Neuronal stem cell (in vitro differentiated cells): ENCODE data around the gene PDXDC1.
"Not testable (repeated sequence)": the region's sequence is repeated elsewhere in the genome, so short reads cannot be mapped to it uniquely, and the experiment has no call there.

Source experiments
- DNase-seq: peaks from one replicate; pipeline ENCODE4 v3.0.0-alpha.2; 2013; ENCODE audit warnings: low spot score
- H2AFZ ChIP-seq: one replicate; pipeline ENCODE4 v1.6.1; 2013; ENCODE audit warnings: mild to moderate bottlenecking, low read length, inconsistent platforms
- H2AK5ac ChIP-seq: 2 replicates; pipeline ENCODE4 v1.6.1; 2013; ENCODE audit warnings: low read depth, mild to moderate bottlenecking, inconsistent platforms, low read length, moderate library complexity, mixed read lengths
- H2BK120ac ChIP-seq: 2 replicates; pipeline ENCODE4 v1.6.1; 2013; ENCODE audit warnings: low read depth, mild to moderate bottlenecking, inconsistent platforms, low read length, moderate library complexity, mixed read lengths
- H2BK12ac ChIP-seq: one replicate; pipeline ENCODE4 v1.6.1; 2013; ENCODE audit warnings: low read length, inconsistent platforms
- H2BK15ac ChIP-seq: 2 replicates; pipeline ENCODE4 v1.6.1; 2013; ENCODE audit warnings: mild to moderate bottlenecking, low read length, inconsistent platforms, mixed read lengths
- H2BK5ac ChIP-seq: one replicate; pipeline ENCODE4 v1.6.1; 2013; ENCODE audit warnings: inconsistent platforms, mild to moderate bottlenecking, low read length, moderate library complexity
- H3K14ac ChIP-seq: one replicate; pipeline ENCODE4 v1.6.1; 2013; ENCODE audit warnings: low read length, inconsistent platforms
- H3K18ac ChIP-seq: 2 replicates; pipeline ENCODE4 v1.6.1; 2013; ENCODE audit warnings: low read length, inconsistent platforms
- H3K23ac ChIP-seq: 2 replicates; pipeline ENCODE4 v1.6.1; 2013; ENCODE audit warnings: low read depth, mild to moderate bottlenecking, mixed read lengths, low read length, inconsistent platforms; ENCODE audit not compliant: poor library complexity
- H3K27ac ChIP-seq: replicated peaks from 3 replicates; pipeline ENCODE4 v1.5.1; 2013; ENCODE audit warnings: low read length, inconsistent platforms
- H3K27me3 ChIP-seq, 3 experiments: 2 replicates each; pipeline ENCODE4 v1.6.1; 2013; ENCODE audit warnings: low read length in 3 of 3, mild to moderate bottlenecking in 2 of 3, inconsistent platforms in 1 of 3, low read depth in 1 of 3, mixed read lengths in 1 of 3, moderate library complexity in 1 of 3; ENCODE audit not compliant: control insufficient read depth in 3 of 3, insufficient read depth in 3 of 3
- H3K36me3 ChIP-seq, 2 donors: replicated peaks in 1 of 2; 2 replicates each; pipeline ENCODE4 v1.6.1; 2013; ENCODE audit warnings: low read length in 2 of 2; ENCODE audit not compliant: control insufficient read depth in 2 of 2, insufficient read depth in 2 of 2
- H3K4ac ChIP-seq: 2 replicates; pipeline ENCODE4 v1.6.1; 2013; ENCODE audit warnings: inconsistent platforms, mild to moderate bottlenecking, low read length, moderate library complexity
- H3K4me1 ChIP-seq, 2 donors: 1 replicate in 1 of 2; 2 replicates in 1 of 2; pipeline ENCODE4 v1.6.1; 2013; ENCODE audit warnings: low read length in 2 of 2, low read depth in 1 of 2; ENCODE audit not compliant: control insufficient read depth in 2 of 2, insufficient read depth in 1 of 2
- H3K4me2 ChIP-seq: one replicate; pipeline ENCODE4 v1.6.1; 2013; ENCODE audit warnings: mild to moderate bottlenecking, low read length, inconsistent platforms; ENCODE audit not compliant: insufficient read depth, poor library complexity, severe bottlenecking
- H3K4me3 ChIP-seq, 2 donors: 2 replicates each; pipeline ENCODE4 v1.5.1; 2013; ENCODE audit warnings: low read length in 2 of 2, mild to moderate bottlenecking in 2 of 2, inconsistent platforms in 1 of 2, moderate library complexity in 1 of 2
- H3K79me1 ChIP-seq: one replicate; pipeline ENCODE4 v1.6.1; 2013; ENCODE audit warnings: low read depth, mild to moderate bottlenecking, inconsistent platforms, low read length, moderate library complexity
- H3K9ac ChIP-seq: one replicate; pipeline ENCODE4 v1.6.1; 2013; ENCODE audit warnings: mild to moderate bottlenecking, low read depth, low read length, inconsistent platforms; ENCODE audit not compliant: poor library complexity
- H3K9me3 ChIP-seq, 2 donors: replicated peaks in 1 of 2; 2 replicates each; pipeline versions ENCODE3 to v1.6.1; 2013; ENCODE audit warnings: low read length in 2 of 2, mild to moderate bottlenecking in 2 of 2, inconsistent platforms in 1 of 2, low read depth in 1 of 2, mixed read lengths in 1 of 2, moderate library complexity in 1 of 2; ENCODE audit not compliant: control insufficient read depth in 2 of 2, insufficient read depth in 1 of 2
- H4K8ac ChIP-seq: one replicate; pipeline ENCODE4 v1.6.1; 2013; ENCODE audit warnings: low read depth, mild to moderate bottlenecking, inconsistent platforms, low read length, moderate library complexity
- H4K91ac ChIP-seq: one replicate; pipeline ENCODE4 v1.6.1; 2013; ENCODE audit warnings: low read length, low read depth, mild to moderate bottlenecking, inconsistent platforms; ENCODE audit not compliant: poor library complexity
- WGBS, 2 donors: extraction: QIAGEN DNeasy Blood & Tissue Kit; methylation state at CpG; one replicate each; pipeline ENCODE4 v1.1.7; 2013; ENCODE audit warnings: missing lambda C conversion rate in 2 of 2, mixed read lengths in 1 of 2; ENCODE audit not compliant: insufficient read length in 2 of 2, insufficient replicate concordance in 1 of 2; ENCODE audit errors: extremely low coverage in 2 of 2; 5-methylcytosine and 5-hydroxymethylcytosine counted together

PDXDC1 gene

GRCh38 chr16:15071916-15072769 is 97.3 kb downstream of the PDXDC1 start:
- H3K4ac ChIP-seq, H4K8ac ChIP-seq, H3K4me1 ChIP-seq, H2BK12ac ChIP-seq, H3K9me3 ChIP-seq, H2AFZ ChIP-seq, H3K4me2 ChIP-seq, H2AK5ac ChIP-seq, H2BK5ac ChIP-seq, H3K9ac ChIP-seq, H2BK120ac ChIP-seq, H3K27me3 ChIP-seq, H3K79me1 ChIP-seq, DNase-seq, H3K14ac ChIP-seq, H4K91ac ChIP-seq, H3K18ac ChIP-seq, H3K4me3 ChIP-seq, H2BK15ac ChIP-seq, H3K23ac ChIP-seq, H3K27ac ChIP-seq: not testable (repeated sequence)
- no CpG with 5 or more reads among the region's 16 CpGs for WGBS, 2 donors
- H3K36me3 ChIP-seq: peaks cover 14 to 72% of the 10 kb centered on the region in 2 donors

DNA sequence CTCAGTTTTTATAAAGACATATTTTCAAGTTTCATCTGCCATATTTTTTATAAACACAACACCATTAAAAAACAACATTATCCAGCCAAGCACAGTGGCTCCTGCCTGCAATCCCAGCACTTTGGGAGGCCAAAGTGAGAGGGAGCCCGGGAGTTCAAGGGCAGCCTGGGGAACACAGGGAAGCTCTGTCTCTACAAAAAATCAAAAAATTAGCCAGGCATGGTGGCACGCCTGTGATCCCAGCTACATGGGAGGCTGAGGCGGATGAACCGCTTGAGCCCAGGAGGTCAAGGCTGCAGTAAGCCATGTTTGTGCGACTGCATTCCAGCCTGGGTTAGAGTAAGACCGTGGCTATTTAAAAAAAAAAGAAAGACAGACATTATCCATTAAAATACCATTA is 98.3 kb downstream of the PDXDC1 start:
- Histone ChIP-seq H3K27ac (no peak overlapping the region), H3K4me1 (no peaks in the 10 kb centered on the region), H3K18ac (no peak overlapping the region), H3K9me3 (no peaks in the 10 kb centered on the region), H3K9ac (no peak overlapping the region), H2AFZ (no peak overlapping the region), H2AK5ac (no peak overlapping the region), H3K4me2 (no peak overlapping the region), H4K8ac (no peak overlapping the region), H2BK12ac (no peak overlapping the region), H3K79me1 (no peaks in the 10 kb centered on the region), H3K23ac (no peak overlapping the region), H4K91ac (no peak overlapping the region), H2BK120ac (no peak overlapping the region), H3K14ac (no peak overlapping the region), H3K27me3 (no peaks in the 10 kb centered on the region), H3K4me3 (no peak overlapping the region), H3K4ac (no peak overlapping the region), H2BK5ac (no peak overlapping the region), H3K36me3 (peaks cover 14 to 74% of the 10 kb centered on the region in 2 donors), H2BK15ac (no peak overlapping the region)
- no peak for DNase-seq
- WGBS, 2 donors: no CpG with 5 or more reads among the region's 6 CpGs

DNA sequence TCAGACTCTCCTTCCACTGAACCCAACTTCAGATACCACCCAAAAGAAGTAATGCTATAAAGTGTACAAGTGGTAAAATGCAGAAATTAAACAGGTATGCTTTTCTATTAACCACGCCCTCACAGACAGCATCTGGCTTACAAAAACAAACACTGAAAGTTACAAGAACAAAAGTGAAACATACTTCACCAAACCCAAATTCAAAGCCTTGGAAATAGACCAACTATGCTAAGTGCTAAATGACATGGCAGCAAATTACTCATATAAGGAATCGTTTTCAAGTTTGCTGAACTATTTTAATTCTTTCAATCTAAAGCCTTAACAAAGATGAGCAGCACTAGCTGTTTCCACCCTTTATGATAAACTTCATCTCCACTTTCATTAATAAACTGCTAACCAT is 101.3 kb downstream of the PDXDC1 start:
- not testable (repeated sequence) for H2BK15ac ChIP-seq, H3K9ac ChIP-seq, H3K27me3 ChIP-seq, H3K18ac ChIP-seq, H3K79me1 ChIP-seq, H3K27ac ChIP-seq, H3K14ac ChIP-seq, H3K4me3 ChIP-seq, H4K8ac ChIP-seq, H2AK5ac ChIP-seq, H2AFZ ChIP-seq, H2BK12ac ChIP-seq, H3K4ac ChIP-seq, H2BK5ac ChIP-seq, DNase-seq, H3K4me1 ChIP-seq, H3K9me3 ChIP-seq, H4K91ac ChIP-seq, H3K4me2 ChIP-seq, H2BK120ac ChIP-seq, H3K23ac ChIP-seq
- no CpG with 5 or more reads among the region's 2 CpGs for WGBS, 2 donors
- H3K36me3 ChIP-seq: peaks cover 12 to 74% of the 10 kb centered on the region in 2 donors

- H2BK5ac ChIP-seq, H3K4me3 ChIP-seq, H3K79me1 ChIP-seq, H3K14ac ChIP-seq, H3K9ac ChIP-seq, H2AK5ac ChIP-seq, DNase-seq, H2AFZ ChIP-seq, H4K8ac ChIP-seq, H3K4me1 ChIP-seq, H3K4ac ChIP-seq, H3K9me3 ChIP-seq, H2BK12ac ChIP-seq, H3K18ac ChIP-seq, H3K23ac ChIP-seq, H2BK15ac ChIP-seq, H2BK120ac ChIP-seq, H4K91ac ChIP-seq, H3K27me3 ChIP-seq, H3K27ac ChIP-seq, H3K4me2 ChIP-seq: not testable (repeated sequence)
- peaks cover 1 to 71% of the 10 kb centered on the region in 2 donors for H3K36me3 ChIP-seq
- no CpG with 5 or more reads among the region's 1 CpG for WGBS, 2 donors
Observed at GRCh38 chr16:15080883-15081282, 106.1 kb downstream of the PDXDC1 start.
